Activated naive CD4-positive, alpha-beta T cell treated with anti-CD3 and anti-CD28 coated beads for 36 hours (primary cell): Measurements from ENCODE around the gene C2CD4B. TPM values are rescaled to one million over a fixed set of nuclear protein-coding genes. Genes with fewer than 3 reads are reported as not detected.

Source experiments
- total RNA-seq, 2 experiments: library from RNA; stranded (reverse); gene quantifications; one replicate each; pipeline ENCODE4 v1.2.3, GENCODE V29; 2021

Gene C2CD4B
- total RNA-seq, 2 experiments from 2014 or later, result 0.20 TPM; not detected in 1

Other genes starting within 250 kb of the C2CD4B start
- 10 to 100 TPM; 37.4 to 38.0 TPM for gene VPS13C, start 104.8 kb downstream of the C2CD4B start, total RNA-seq
- gene C2CD4A, start 98.3 kb downstream of the C2CD4B start, total RNA-seq, result under 1 TPM; 0.14 to 0.27 TPM
- gene TLN2, start 225.3 kb upstream of the C2CD4B start, total RNA-seq, result 1 to 10 TPM; 2.3 to 2.5 TPM